GM12872 (cell line): ENCODE data around the gene MPHOSPH9.

Source experiments
- CTCF ChIP-seq: IDR thresholded peaks from 3 replicates; pipeline ENCODE4 v1.5.1; 2011; ENCODE audit warnings: low read depth, mild to moderate bottlenecking, low read length, moderate library complexity; ENCODE audit not compliant: insufficient read depth

The MPHOSPH9 gene

DNA sequence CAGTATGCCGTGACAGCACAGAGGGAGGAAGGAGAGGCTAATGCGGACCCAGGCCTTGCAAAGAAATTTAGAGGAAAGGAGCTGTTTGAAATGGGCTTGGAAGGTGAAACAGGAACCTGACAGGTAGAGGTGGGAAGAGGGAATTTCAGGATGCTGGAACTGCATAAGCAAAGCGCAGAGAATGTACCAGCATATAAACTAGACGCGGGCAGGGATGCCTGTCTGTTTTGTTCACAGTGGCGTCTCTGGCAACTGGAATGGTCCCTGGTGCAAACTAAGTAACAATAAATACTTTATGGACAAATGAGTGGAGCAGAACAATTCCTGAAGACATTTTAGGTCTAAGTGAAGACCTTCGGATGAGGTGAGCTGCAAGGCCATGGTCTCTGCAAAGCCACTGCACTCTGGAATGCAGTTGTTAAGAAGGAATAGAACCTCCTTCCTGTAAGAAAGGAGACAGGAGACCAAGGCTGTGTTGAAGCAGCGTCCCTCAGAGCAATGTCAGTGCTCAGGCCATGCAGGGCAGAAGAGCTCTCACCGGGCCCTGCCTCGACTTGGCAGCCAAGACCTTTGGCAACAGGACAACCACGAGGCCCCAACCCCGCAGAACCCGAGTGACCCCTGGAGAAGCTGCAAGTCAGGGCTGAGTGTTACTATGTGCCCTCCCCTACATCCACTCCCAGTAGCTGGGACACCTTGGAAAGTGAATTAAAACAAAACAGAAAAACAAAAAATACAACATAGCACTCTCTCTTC, 124.8 kb downstream of the MPHOSPH9 start:
- no peak for TF ChIP-seq CTCF

GRCh38 chr12:123106640-123107359, 126.1 kb downstream of the MPHOSPH9 start:
- TF ChIP-seq CTCF = no peak

GRCh38 chr12:123105211-123105826, 127.6 kb downstream of the MPHOSPH9 start:
- TF ChIP-seq CTCF = no peak

- no peak for TF ChIP-seq CTCF
Measured at GRCh38 chr12:123104809-123105208, 128.1 kb downstream of the MPHOSPH9 start.
